Testis (tissue), 3 donors: ENCODE measurements around the gene CERS5. TPM values are rescaled to one million over a fixed set of nuclear protein-coding genes. Genes with fewer than 3 reads are reported as not detected.

Source experiments
- DNase-seq: peaks from one replicate; pipeline ENCODE4 v3.0.0-alpha.2; 2019
- H3K27ac ChIP-seq, 2 donors: fragments of 200-600 bp; sonication (generic); one replicate each; pipeline ENCODE4 v1.5.1; 2019
- H3K27me3 ChIP-seq: fragments of 200-600 bp; sonication (generic); one replicate; pipeline ENCODE4 v1.5.1; 2019
- H3K36me3 ChIP-seq: fragments of 200-600 bp; sonication (generic); one replicate; pipeline ENCODE4 v1.5.1; 2017; ENCODE audit warnings: low read depth; ENCODE audit errors: missing control alignments
- H3K4me1 ChIP-seq: fragments of 200-600 bp; sonication (generic); one replicate; pipeline ENCODE4 v1.5.1; 2019
- H3K4me3 ChIP-seq, 2 donors: fragments of 200-600 bp; sonication (generic); one replicate each; pipeline ENCODE4 v1.5.1; 2017 to 2019
- H3K9me3 ChIP-seq: fragments of 200-600 bp; sonication (generic); one replicate; pipeline ENCODE4 v1.5.1; 2017
- POLR2A ChIP-seq: fragments of 450-650 bp; IDR thresholded peaks from one replicate; pipeline ENCODE4 v1.6.1; 2017; ENCODE audit warnings: antibody characterized with exemption, mild to moderate bottlenecking, moderate library complexity
- WGBS, 2 donors: methylation state at CpG; one replicate each; pipeline ENCODE4 v1.1.5; 2018; 5-methylcytosine and 5-hydroxymethylcytosine counted together
- intact Hi-C: fragments of 100-400 bp; cut with DNase I; formaldehyde crosslinking; loops from one replicate; pipeline ENCODE4 v1.15.1; 2023; ENCODE audit warnings: low total_unique reads
- polyA plus RNA-seq: library from polyadenylated mRNA; stranded (reverse); fragments of 350-450 nt; fragmentation: Illumina TruSeq; extraction: RNeasy Lipid Tissue Mini Kit (QIAGEN cat#74804); gene quantifications from one replicate; pipeline ENCODE4 v1.2.3, GENCODE V29; 2014; ENCODE audit warnings: low read depth, low replicate concordance; ENCODE audit not compliant: insufficient read depth
- total RNA-seq, 2 donors: library from RNA; depleted of rRNA; stranded (reverse); fragments of >200 nt; gene quantifications; one replicate each; pipeline ENCODE4 v1.2.3, GENCODE V29; 2016
- TF ChIP-seq, protein P1 (sequence below), 3 experiments: fragments of 450-650 bp in 2 of 3; fragments of 200-600 bp in 1 of 3; sonication (generic) in 1 of 3; IDR thresholded peaks; one replicate each; pipeline ENCODE4 v1.5.1; 2016 to 2019; ENCODE audit warnings: antibody characterized with exemption in 3 of 3, mild to moderate bottlenecking in 2 of 3, moderate library complexity in 1 of 3

Gene CERS5
- total and polyA plus RNA-seq, 3 donors from 2014 or later, result 33.5 to 36.5 (median 34.3) TPM

DNA sequence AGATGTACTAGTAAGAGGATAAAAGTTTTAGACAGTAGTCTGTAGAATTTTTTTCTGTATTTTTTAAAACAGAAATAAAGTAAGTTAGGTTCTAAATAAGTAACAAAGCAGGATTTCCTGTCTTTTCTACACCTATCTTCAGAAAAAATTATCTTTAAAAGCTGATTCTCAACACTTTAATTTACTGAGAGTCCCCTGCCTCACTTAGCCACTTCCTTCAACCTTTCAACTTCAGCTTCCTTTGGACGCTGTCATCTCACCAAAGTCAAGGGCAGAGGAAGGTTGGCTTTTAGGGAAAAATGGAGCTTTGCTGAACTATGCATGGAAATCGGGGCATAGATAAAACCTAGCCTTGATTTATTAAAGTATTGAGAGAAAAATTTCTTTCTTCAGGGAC is 44.9 kb upstream of the CERS5 start:
- no peaks in the 10 kb centered on the region for H3K4me1 ChIP-seq
- intact Hi-C loops, result no loop called here
- peak overlapping the region in 1 of 2 donors; percentile 44 for H3K27ac ChIP-seq
- no peaks in the 10 kb centered on the region for H3K27me3 ChIP-seq
- TF ChIP-seq, protein P1, sequence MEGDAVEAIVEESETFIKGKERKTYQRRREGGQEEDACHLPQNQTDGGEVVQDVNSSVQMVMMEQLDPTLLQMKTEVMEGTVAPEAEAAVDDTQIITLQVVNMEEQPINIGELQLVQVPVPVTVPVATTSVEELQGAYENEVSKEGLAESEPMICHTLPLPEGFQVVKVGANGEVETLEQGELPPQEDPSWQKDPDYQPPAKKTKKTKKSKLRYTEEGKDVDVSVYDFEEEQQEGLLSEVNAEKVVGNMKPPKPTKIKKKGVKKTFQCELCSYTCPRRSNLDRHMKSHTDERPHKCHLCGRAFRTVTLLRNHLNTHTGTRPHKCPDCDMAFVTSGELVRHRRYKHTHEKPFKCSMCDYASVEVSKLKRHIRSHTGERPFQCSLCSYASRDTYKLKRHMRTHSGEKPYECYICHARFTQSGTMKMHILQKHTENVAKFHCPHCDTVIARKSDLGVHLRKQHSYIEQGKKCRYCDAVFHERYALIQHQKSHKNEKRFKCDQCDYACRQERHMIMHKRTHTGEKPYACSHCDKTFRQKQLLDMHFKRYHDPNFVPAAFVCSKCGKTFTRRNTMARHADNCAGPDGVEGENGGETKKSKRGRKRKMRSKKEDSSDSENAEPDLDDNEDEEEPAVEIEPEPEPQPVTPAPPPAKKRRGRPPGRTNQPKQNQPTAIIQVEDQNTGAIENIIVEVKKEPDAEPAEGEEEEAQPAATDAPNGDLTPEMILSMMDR (IDR thresholded peaks at IDR 0.05), result no peak
- no peak for TF ChIP-seq POLR2A
- no peaks in the 10 kb centered on the region for H3K36me3 ChIP-seq
- H3K9me3 ChIP-seq, result no peaks in the 10 kb centered on the region
- WGBS, 2 donors, result 61 to 65% methylated on average over 2 of the region's 2 CpGs
- DNase-seq, result no peak
- no peak overlapping the region for H3K4me3 ChIP-seq

DNA sequence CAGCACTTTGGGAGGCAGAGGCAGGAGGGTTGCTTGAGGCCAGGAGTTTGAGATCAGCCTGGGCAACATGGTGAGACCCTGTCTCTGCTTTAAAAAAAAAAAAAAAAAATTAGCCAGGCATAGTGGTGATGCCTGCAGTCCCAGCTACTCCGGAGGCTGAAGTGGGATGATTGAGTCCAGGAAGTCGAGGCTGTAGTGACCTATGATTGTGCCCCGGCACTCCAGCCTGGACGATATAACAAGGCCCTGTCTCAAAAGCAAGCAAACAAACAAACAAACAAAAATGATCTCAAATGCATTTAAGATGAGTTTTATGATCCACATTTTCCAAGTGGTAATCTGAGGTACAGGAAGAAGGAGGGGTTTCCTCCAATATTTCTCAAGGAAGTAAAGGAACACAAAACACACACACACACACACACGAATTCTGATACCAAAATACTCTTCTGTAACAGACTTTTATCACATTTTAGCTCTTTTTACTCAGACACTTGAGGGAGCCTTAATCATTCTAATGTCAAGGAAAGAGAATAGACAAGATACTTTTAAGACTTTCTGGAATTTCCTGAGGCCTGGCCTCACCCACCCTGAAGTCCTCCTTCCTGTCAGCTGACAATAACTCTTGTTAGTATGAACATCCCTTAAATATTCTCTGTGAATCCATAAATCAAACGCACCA is 44.4 kb upstream of the CERS5 start:
- no peak for TF ChIP-seq POLR2A
- TF ChIP-seq, protein P1 (IDR thresholded peaks at IDR 0.05), result no peak
- H3K27ac ChIP-seq, result peak overlapping the region in 1 of 2 donors; percentile 44
- no peak overlapping the region for H3K4me3 ChIP-seq
- 60% methylated on average over 6 of the region's 6 CpGs for WGBS, 2 donors
- H3K4me1 ChIP-seq, result no peaks in the 10 kb centered on the region
- H3K27me3 ChIP-seq, result no peaks in the 10 kb centered on the region
- intact Hi-C loops, result no loop called here
- no peak for DNase-seq
- no peaks in the 10 kb centered on the region for H3K36me3 ChIP-seq
- no peaks in the 10 kb centered on the region for H3K9me3 ChIP-seq

DNA sequence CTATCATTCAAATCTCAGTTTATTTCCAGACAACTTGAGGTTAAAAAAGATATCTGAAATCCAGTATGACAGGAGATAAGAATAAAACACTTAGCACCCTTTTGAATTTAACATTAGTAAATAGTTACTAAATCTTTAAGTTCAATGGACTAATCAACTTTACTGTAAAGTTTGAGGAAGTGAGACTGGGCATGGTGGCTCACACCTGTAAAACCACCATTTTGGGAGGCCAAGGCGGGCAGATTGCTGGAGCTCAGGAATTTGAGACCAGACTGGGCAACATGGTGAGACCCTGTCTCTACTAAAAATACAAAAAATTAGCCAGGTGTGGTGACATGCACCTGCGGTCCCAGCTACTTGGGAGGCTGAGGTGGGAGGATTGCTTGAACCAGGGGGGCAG is 40.3 kb upstream of the CERS5 start:
- TF ChIP-seq POLR2A, result no peak
- TF ChIP-seq, protein P1 (IDR thresholded peaks at IDR 0.05), result no peak
- Histone ChIP-seq H3K27me3 (no peaks in the 10 kb centered on the region), H3K36me3 (no peaks in the 10 kb centered on the region), H3K4me3 (no peak overlapping the region), H3K27ac (no peak overlapping the region), H3K4me1 (no peaks in the 10 kb centered on the region), H3K9me3 (no peaks in the 10 kb centered on the region)
- 98 to 100% methylated on average over 2 of the region's 2 CpGs for WGBS, 2 donors
- intact Hi-C loops, result no loop called here
- no peak for DNase-seq

DNA sequence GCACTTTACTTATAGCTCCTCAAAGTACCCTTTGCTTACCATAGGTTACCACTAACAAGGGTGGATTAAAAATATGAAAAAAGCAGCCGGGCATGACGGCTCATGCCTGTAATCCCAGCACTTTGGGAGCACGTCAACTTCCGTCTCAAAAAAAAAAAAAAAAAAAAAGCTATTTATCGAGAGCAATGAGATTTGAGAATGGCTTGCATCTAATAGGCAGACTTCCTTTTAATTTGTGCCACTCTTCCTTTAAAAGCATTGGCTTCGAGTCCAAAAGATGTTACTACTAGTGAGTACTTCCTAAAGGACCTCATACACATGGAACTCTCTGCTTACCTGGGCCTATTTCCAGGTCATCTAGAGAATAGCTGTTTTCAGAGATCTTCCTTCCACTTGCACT is 38.5 kb upstream of the CERS5 start:
- intact Hi-C loops, result no loop called here
- Histone ChIP-seq H3K4me1 (no peaks in the 10 kb centered on the region), H3K27me3 (no peaks in the 10 kb centered on the region), H3K9me3 (no peaks in the 10 kb centered on the region), H3K4me3 (no peak overlapping the region), H3K36me3 (no peaks in the 10 kb centered on the region), H3K27ac (no peak overlapping the region)
- DNase-seq, result no peak
- WGBS, 2 donors, result 96 to 97% methylated on average over 6 of the region's 6 CpGs
- TF ChIP-seq, protein P1 (IDR thresholded peaks at IDR 0.05), result no peak

DNA sequence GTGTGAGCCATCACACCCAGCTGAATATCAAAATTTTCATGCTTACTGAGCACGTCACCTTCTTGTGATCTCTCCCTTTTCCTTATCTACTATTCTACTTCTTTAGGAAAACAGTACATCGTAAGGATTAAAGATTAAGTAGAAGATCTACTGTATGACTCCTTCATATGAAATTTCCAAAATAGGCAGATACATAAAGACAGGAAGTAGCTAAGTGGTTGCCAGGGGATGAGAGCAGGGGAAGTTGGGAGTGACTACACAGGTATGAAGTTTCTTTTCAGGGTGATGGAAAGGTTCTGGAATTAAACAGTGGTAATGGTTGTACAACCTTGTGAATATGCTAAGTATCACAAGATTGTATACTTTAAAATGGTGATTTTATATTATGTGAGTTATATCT is 36.5 kb upstream of the CERS5 start:
- no peak for DNase-seq
- 87 to 91% methylated on average over 2 of the region's 2 CpGs for WGBS, 2 donors
- no peak for TF ChIP-seq POLR2A
- TF ChIP-seq, protein P1 (IDR thresholded peaks at IDR 0.05), result no peak
- Histone ChIP-seq H3K9me3 (no peaks in the 10 kb centered on the region), H3K4me1 (no peaks in the 10 kb centered on the region), H3K27me3 (no peaks in the 10 kb centered on the region), H3K27ac (no peak overlapping the region), H3K36me3 (no peaks in the 10 kb centered on the region), H3K4me3 (no peak overlapping the region)
- intact Hi-C loops, result no loop called here
